ENCODE results near the gene VAV1.

VAV1 gene

DNA sequence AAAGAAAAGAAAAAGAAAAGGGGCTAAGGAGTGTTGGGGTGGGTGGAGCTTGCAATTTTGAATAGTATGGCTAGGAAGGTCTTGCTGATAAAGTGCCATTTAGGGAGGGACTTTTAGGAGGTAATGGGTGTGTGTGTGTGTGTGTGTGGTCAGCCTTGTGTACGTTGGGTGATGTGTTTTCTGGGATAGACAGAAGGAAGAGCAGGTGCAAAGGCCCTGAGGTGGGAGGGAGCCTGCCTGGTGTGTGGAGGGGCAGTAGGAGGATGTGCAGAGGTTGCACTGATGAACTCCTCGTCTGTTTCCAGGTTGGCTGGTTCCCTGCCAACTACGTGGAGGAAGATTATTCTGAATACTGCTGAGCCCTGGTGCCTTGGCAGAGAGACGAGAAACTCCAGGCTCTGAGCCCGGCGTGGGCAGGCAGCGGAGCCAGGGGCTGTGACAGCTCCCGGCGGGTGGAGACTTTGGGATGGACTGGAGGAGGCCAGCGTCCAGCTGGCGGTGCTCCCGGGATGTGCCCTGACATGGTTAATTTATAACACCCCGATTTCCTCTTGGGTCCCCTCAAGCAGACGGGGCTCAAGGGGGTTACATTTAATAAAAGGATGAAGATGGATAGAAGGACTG, 84.4 kb downstream of the VAV1 start:
- Histone ChIP-seq H3K4me2 (ENCODE audit: low read length, poor library complexity, severe bottlenecking) (no peak overlapping the region), H3K4me1 (ENCODE audit: control insufficient read depth, insufficient read depth, low read depth, low read length) (no peaks in the 10 kb centered on the region), H4K91ac (ENCODE audit: low read length) (no peak overlapping the region), H4K8ac (ENCODE audit: low read length) (no peak overlapping the region), H2AFZ (ENCODE audit: low read depth, low read length) (no peak overlapping the region), H3K18ac (ENCODE audit: low read depth in 1 of 2, low read length in 2 of 2) (no peak overlapping the region), H3K14ac (ENCODE audit: low read length in 2 of 2) (no peak overlapping the region), H2BK5ac (ENCODE audit: low read depth, low read length, poor library complexity, severe bottlenecking) (no peak overlapping the region), H2BK15ac (ENCODE audit: low read depth, poor library complexity, severe bottlenecking) (no peak overlapping the region), H3K9me3 (ENCODE audit: control insufficient read depth, low read length) (no peaks in the 10 kb centered on the region), H3K27ac (ENCODE audit: low read length, poor library complexity, severe bottlenecking) (no peak overlapping the region), H3K4ac (ENCODE audit: low read depth in 1 of 2, low read length in 2 of 2) (no peak overlapping the region), H3K4me3 (ENCODE audit: insufficient read depth in 1 of 2, low read depth in 1 of 2, low read length in 2 of 2) (no peak overlapping the region), H3K9ac (ENCODE audit: low read length) (no peak overlapping the region), H3K36me3 (ENCODE audit: control insufficient read depth in 1 of 2, insufficient read depth in 2 of 2, low read depth in 1 of 2, low read length in 2 of 2) (no peaks in the 10 kb centered on the region), H3K27me3 (ENCODE audit: control insufficient read depth in 1 of 2, insufficient read depth in 1 of 2, low read length in 2 of 2) (peaks cover 0 to 33% of the 10 kb centered on the region in 2 experiments), H2AK5ac (ENCODE audit: low read length, severe bottlenecking) (no peak overlapping the region), H3K79me1 (replicated peaks; ENCODE audit: low read length, poor library complexity, severe bottlenecking) (no peaks in the 10 kb centered on the region), H2BK120ac (ENCODE audit: low read depth, low read length) (no peak overlapping the region), H2BK12ac (ENCODE audit: low read length in 2 of 2) (no peak overlapping the region), H3K23ac (ENCODE audit: low read length in 2 of 2) (no peak overlapping the region)
- 83% methylated on average over 12 of the region's 14 CpGs for WGBS
- DNase-seq = no peak

DNA sequence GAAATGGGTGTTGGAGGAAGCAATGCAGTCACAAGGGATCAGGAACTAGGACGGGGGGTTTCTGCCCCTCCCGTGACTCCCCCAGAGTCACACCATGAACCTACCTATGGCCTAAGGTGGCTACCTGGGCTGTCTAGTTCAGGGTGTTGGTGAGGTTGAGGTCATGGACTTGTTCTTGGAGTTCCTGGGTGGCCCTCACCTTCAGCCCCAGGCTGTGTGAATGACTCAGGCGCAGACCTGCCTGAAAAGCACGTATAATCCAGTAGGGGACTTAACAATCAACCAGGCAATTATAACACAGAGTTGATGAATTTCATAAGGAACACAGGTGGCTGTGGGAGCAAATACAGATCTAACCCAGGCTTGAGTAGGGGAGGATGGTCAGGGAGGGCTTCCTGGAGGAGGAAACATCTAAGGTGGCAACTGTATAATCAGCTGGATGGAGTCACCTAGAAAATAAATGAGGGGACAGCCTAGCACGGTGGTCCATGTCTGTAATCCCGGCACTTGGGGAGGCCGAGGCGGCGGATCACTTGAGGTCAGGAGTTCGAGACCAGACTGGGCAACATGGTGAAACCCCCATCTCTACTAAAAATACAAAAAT, 89.3 kb downstream of the VAV1 start:
- Histone ChIP-seq H2BK15ac (ENCODE audit: low read depth, poor library complexity, severe bottlenecking) (no peak overlapping the region), H2AK5ac (ENCODE audit: low read length, severe bottlenecking) (no peak overlapping the region), H3K27ac (ENCODE audit: low read length, poor library complexity, severe bottlenecking) (no peak overlapping the region), H3K36me3 (ENCODE audit: control insufficient read depth in 1 of 2, insufficient read depth in 2 of 2, low read depth in 1 of 2, low read length in 2 of 2) (no peaks in the 10 kb centered on the region), H3K9me3 (ENCODE audit: control insufficient read depth, low read length) (no peaks in the 10 kb centered on the region), H4K91ac (ENCODE audit: low read length) (no peak overlapping the region), H3K4me3 (ENCODE audit: insufficient read depth in 1 of 2, low read depth in 1 of 2, low read length in 2 of 2) (no peak overlapping the region), H3K27me3 (ENCODE audit: control insufficient read depth in 1 of 2, insufficient read depth in 1 of 2, low read length in 2 of 2) (peaks cover 0 to 10% of the 10 kb centered on the region in 2 experiments), H3K4me2 (ENCODE audit: low read length, poor library complexity, severe bottlenecking) (no peak overlapping the region), H3K79me1 (replicated peaks; ENCODE audit: low read length, poor library complexity, severe bottlenecking) (no peaks in the 10 kb centered on the region), H3K4me1 (ENCODE audit: control insufficient read depth, insufficient read depth, low read depth, low read length) (peaks cover 2% of the 10 kb centered on the region), H3K18ac (ENCODE audit: low read depth in 1 of 2, low read length in 2 of 2) (no peak overlapping the region), H3K9ac (ENCODE audit: low read length) (no peak overlapping the region), H3K23ac (ENCODE audit: low read length in 2 of 2) (no peak overlapping the region), H3K14ac (ENCODE audit: low read length in 2 of 2) (no peak overlapping the region), H2BK120ac (ENCODE audit: low read depth, low read length) (no peak overlapping the region), H2AFZ (ENCODE audit: low read depth, low read length) (no peak overlapping the region), H3K4ac (ENCODE audit: low read depth in 1 of 2, low read length in 2 of 2) (no peak overlapping the region), H2BK12ac (ENCODE audit: low read length in 2 of 2) (no peak overlapping the region), H4K8ac (ENCODE audit: low read length) (no peak overlapping the region), H2BK5ac (ENCODE audit: low read depth, low read length, poor library complexity, severe bottlenecking) (no peak overlapping the region)
- WGBS = 93% methylated on average over 8 of the region's 10 CpGs
- DNase-seq = no peak

DNA sequence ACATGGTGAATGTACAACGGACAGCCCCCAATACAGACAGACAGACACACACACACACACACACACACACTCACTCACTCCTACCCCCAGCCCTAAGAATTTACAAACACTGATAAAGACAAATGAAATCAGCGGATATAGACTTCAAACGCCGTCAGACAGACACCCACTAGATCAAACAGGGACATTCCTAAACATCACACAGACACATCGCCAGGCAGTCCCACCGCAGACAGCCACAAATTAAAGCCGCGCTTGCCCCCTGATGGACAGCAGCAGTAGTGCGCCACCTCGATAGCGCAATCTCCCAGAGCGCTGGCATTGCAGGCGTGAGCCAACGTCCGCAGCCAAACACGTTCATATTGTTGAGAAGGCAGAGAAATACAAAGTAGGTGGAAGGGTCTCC, 90.2 kb downstream of the VAV1 start:
- H3K36me3 ChIP-seq (ENCODE audit: control insufficient read depth in 1 of 2, insufficient read depth in 2 of 2, low read depth in 1 of 2, low read length in 2 of 2) = no peaks in the 10 kb centered on the region
- H2BK15ac ChIP-seq (ENCODE audit: low read depth, poor library complexity, severe bottlenecking) = no peak overlapping the region
- 17% methylated on average over 16 of the region's 16 CpGs for WGBS
- H3K18ac ChIP-seq (ENCODE audit: low read depth in 1 of 2, low read length in 2 of 2) = no peak overlapping the region
- no peak overlapping the region for H4K91ac ChIP-seq (ENCODE audit: low read length)
- H2BK5ac ChIP-seq (ENCODE audit: low read depth, low read length, poor library complexity, severe bottlenecking) = no peak overlapping the region
- no peak overlapping the region for H3K14ac ChIP-seq (ENCODE audit: low read length in 2 of 2)
- no peak overlapping the region for H4K8ac ChIP-seq (ENCODE audit: low read length)
- H3K4me1 ChIP-seq (ENCODE audit: control insufficient read depth, insufficient read depth, low read depth, low read length) = peaks cover 2% of the 10 kb centered on the region
- peak overlapping the region; percentile 53 for H3K9ac ChIP-seq (ENCODE audit: low read length)
- H3K4me2 ChIP-seq (ENCODE audit: low read length, poor library complexity, severe bottlenecking) = peak overlapping the region; percentile 53
- DNase-seq = peak; percentile 62
- no peak overlapping the region for H3K23ac ChIP-seq (ENCODE audit: low read length in 2 of 2)
- no peak overlapping the region for H2BK120ac ChIP-seq (ENCODE audit: low read depth, low read length)
- no peak overlapping the region for H3K4ac ChIP-seq (ENCODE audit: low read depth in 1 of 2, low read length in 2 of 2)
- H2AFZ ChIP-seq (ENCODE audit: low read depth, low read length) = peak overlapping the region; percentile 23
- H3K9me3 ChIP-seq (ENCODE audit: control insufficient read depth, low read length) = no peaks in the 10 kb centered on the region
- no peak overlapping the region for H2AK5ac ChIP-seq (ENCODE audit: low read length, severe bottlenecking)
- H3K27me3 ChIP-seq (ENCODE audit: control insufficient read depth in 1 of 2, insufficient read depth in 1 of 2, low read length in 2 of 2) = peaks cover 0 to 5% of the 10 kb centered on the region in 2 experiments
- no peaks in the 10 kb centered on the region for H3K79me1 ChIP-seq (replicated peaks; ENCODE audit: low read length, poor library complexity, severe bottlenecking)
- no peak overlapping the region for H2BK12ac ChIP-seq (ENCODE audit: low read length in 2 of 2)
- H3K27ac ChIP-seq (ENCODE audit: low read length, poor library complexity, severe bottlenecking) = no peak overlapping the region
- peak overlapping the region in 1 of 2 experiments; percentile 50 for H3K4me3 ChIP-seq (ENCODE audit: insufficient read depth in 1 of 2, low read depth in 1 of 2, low read length in 2 of 2)

- Histone ChIP-seq H3K27ac (ENCODE audit: low read length, poor library complexity, severe bottlenecking) (no peak overlapping the region), H3K79me1 (replicated peaks; ENCODE audit: low read length, poor library complexity, severe bottlenecking) (no peaks in the 10 kb centered on the region), H2AFZ (ENCODE audit: low read depth, low read length) (no peak overlapping the region), H3K4ac (ENCODE audit: low read depth in 1 of 2, low read length in 2 of 2) (no peak overlapping the region), H3K9ac (ENCODE audit: low read length) (no peak overlapping the region), H2BK15ac (ENCODE audit: low read depth, poor library complexity, severe bottlenecking) (no peak overlapping the region), H3K23ac (ENCODE audit: low read length in 2 of 2) (no peak overlapping the region), H2BK120ac (ENCODE audit: low read depth, low read length) (no peak overlapping the region), H4K8ac (ENCODE audit: low read length) (no peak overlapping the region), H4K91ac (ENCODE audit: low read length) (no peak overlapping the region), H3K4me2 (ENCODE audit: low read length, poor library complexity, severe bottlenecking) (no peak overlapping the region), H3K18ac (ENCODE audit: low read depth in 1 of 2, low read length in 2 of 2) (no peak overlapping the region), H3K4me3 (ENCODE audit: insufficient read depth in 1 of 2, low read depth in 1 of 2, low read length in 2 of 2) (no peak overlapping the region), H3K4me1 (ENCODE audit: control insufficient read depth, insufficient read depth, low read depth, low read length) (peaks cover 2% of the 10 kb centered on the region), H2BK12ac (ENCODE audit: low read length in 2 of 2) (no peak overlapping the region), H3K9me3 (ENCODE audit: control insufficient read depth, low read length) (no peaks in the 10 kb centered on the region), H2BK5ac (ENCODE audit: low read depth, low read length, poor library complexity, severe bottlenecking) (no peak overlapping the region), H3K36me3 (ENCODE audit: control insufficient read depth in 1 of 2, insufficient read depth in 2 of 2, low read depth in 1 of 2, low read length in 2 of 2) (no peaks in the 10 kb centered on the region), H3K27me3 (ENCODE audit: control insufficient read depth in 1 of 2, insufficient read depth in 1 of 2, low read length in 2 of 2) (peaks cover 0 to 5% of the 10 kb centered on the region in 2 experiments), H3K14ac (ENCODE audit: low read length in 2 of 2) (no peak overlapping the region), H2AK5ac (ENCODE audit: low read length, severe bottlenecking) (no peak overlapping the region)
- no peak for DNase-seq
- WGBS = 79% methylated on average over 6 of the region's 9 CpGs
Measured at GRCh38 chr19:6864325-6864940, 91.9 kb downstream of the VAV1 start.
